Inferior parietal cortex (tissue), 1 donor: ENCODE results near the gene ODF2L.
"Not testable (repeated sequence)": the region's sequence is repeated elsewhere in the genome, so short reads cannot be mapped to it uniquely, and the experiment has no call there.

Experiments used
- DNase-seq: peaks from one replicate; pipeline ENCODE4 v3.0.0-alpha.2; 2016; ENCODE audit errors: extremely low spot score

ODF2L gene

GRCh38 chr1:86387916-86388627 lies 8.1 kb downstream of the ODF2L start:
- DNase-seq: no peak

GRCh38 chr1:86382878-86383277 lies 13.2 kb downstream of the ODF2L start:
- DNase-seq: no peak

DNA sequence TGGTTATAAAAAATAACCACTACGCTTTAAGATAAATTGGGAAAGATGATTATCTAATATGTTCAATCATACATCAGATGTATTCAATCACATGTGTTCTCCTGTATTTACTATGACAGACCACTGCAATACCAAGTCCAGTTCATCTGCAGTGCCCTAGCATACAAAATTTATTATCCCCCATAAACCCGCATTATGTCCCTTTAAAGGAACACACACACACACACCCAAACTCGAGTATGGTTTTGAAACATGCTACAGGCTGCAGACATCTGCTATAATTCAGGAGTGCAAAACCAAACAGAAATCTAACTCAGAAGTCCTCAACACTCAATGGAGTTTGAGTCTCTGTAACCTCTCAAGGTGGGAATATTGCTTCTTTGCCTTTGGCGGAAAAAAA lies 14.9 kb downstream of the ODF2L start:
- no peak for DNase-seq

DNA sequence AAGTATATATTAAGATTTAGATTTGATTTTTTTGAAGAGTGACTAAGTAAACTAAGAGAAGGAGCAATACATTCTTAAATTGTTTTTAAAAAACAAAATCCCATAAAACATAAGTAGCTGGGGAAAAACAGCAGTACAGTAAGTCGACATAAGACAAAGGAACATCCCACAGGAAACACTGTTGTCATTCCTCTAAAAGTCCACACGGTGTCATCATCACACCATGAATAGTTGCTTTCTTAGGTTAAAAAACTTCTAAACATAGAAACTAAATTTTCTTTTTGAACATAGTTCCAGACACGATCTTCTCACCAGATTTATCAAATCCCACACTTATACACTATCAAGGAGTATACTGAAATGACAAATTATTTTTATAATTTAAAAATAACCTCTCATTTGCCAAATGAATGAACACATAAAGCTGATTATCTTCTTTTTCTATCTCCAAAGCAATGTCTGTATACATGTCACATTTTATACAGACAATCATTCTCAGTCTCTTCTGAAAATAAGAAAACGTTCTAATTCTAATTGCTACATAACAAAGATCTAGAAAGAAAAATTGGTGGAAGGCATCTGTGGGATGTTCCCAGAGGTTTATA lies 15.8 kb downstream of the ODF2L start:
- peak; percentile 81 for DNase-seq

DNA sequence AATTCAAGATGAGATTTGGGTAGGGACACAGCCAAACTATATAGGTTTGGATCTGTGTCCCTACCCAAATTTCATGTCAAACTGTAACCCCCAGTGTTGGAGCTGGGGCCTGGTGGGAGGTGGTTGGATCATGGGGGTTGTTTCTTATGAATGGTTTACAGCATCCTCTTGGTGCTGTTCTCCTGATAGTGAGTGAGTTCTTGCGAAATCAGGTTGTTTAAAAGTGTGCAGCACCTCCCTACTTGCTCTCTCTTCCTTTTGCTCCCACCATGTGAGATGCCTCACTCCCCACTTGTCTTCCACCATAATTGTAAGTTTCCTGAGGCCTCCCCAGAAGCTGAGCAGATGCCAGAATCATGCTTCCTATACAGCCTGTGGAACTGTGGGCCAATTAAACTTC lies 17.3 kb downstream of the ODF2L start:
- DNase-seq: no peak

DNA sequence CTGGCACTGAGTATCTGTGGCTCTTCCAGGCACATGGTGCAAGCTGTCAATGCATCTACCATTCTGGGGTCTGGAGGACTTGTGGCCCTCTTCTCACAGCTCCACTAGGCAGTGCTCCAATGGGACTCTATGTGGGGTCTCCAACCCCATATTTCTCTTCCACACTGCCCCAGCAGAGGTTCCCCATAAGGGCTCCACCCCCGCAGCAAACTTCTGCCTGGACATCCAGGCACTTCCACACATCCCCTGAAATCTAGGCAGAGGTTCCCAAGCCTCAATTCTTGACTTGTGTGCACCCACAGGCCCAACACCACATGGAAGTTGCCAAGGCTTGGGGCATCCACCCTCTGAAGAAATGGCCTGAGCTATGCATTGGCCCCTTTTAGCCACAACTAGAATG lies 18.8 kb downstream of the ODF2L start:
- no peak for DNase-seq

- DNase-seq: no peak
These were observed 20.4 kb downstream of the ODF2L start for GRCh38 chr1:86375688-86376087.

DNA sequence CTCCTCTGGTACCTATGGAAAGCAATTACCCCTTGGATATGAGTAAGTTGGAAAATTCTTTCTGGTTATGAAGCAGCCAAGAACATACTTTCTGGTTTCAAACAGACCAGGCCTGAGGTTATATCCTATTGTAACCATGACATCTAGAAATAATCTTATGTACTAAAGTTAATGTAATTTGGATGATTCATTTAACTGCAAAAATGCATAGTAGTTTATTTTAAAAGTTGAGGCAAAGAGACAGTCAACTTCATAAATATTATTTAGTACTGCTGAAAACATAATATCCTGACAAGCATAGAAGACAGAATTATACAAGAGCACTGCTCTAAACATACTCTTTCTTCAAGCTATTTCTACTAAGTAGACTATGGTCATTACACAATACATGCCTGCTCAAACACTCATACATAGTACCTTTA lies 25.5 kb downstream of the ODF2L start:
- no peak for DNase-seq

DNA sequence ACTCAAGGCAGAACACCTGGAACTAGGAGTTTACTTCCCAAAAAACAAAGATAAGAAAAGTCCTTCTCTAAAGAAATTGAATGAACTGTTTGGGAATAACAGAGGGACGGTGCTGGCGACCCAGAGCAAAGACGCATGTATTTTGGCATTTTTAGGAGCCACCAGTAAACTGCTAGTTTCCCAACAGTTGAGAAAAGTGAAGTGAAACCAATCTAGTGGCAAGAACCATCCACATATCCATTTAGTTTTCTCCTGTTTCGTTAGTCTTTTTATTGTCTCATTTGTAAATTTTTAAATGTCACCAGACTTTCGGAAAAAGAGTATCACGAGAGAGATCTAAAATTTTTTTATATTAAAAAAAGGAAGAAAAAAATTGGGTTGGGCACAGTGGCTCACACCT lies 30.2 kb downstream of the ODF2L start:
- DNase-seq: no peak

- DNase-seq: no peak
These were observed 33.3 kb downstream of the ODF2L start for GRCh38 chr1:86362807-86363206.

- no peak for DNase-seq
These were observed 38.3 kb downstream of the ODF2L start for GRCh38 chr1:86357796-86358195.

GRCh38 chr1:86356247-86356646 lies 39.9 kb downstream of the ODF2L start:
- DNase-seq: no peak

DNA sequence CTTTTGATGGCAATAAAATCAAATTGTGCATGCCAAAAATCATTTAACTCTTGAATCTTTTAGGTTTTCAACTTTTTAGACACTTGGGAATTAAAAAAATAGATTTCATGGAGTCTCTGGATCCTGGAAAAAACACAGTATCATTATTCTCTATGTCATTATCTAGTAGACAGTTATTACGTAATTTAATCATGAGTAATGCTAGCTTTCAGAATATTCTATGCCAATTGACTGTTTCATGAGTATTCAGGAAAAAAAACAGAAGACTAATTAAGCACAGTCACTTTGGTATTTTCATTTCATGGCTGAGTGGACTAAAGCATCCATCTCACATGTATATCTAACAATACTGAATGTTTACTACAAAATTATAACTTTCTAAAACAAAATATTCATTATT lies 44.0 kb downstream of the ODF2L start:
- no peak for DNase-seq

DNA sequence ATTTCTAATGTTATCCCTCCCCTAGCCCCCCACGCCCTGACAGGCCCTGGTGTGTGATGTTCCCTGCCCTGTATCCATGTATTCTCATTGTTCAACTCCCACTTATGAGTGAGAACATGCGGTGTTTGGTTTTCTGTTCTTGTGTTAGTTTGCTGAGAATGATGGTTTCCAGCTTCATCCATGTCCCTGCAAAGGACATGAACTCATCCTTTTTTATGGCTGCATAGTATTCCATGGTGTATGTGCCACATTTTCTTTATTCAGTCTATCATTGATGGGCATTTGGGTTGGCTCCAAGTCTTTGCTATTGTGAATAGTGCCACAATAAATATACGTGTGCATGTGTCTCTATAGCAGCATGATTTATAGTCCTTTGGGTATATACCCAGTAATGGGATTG lies 45.9 kb downstream of the ODF2L start:
- not testable (repeated sequence) for DNase-seq

GRCh38 chr1:86346388-86346787 lies 49.7 kb downstream of the ODF2L start:
- no peak for DNase-seq

DNA sequence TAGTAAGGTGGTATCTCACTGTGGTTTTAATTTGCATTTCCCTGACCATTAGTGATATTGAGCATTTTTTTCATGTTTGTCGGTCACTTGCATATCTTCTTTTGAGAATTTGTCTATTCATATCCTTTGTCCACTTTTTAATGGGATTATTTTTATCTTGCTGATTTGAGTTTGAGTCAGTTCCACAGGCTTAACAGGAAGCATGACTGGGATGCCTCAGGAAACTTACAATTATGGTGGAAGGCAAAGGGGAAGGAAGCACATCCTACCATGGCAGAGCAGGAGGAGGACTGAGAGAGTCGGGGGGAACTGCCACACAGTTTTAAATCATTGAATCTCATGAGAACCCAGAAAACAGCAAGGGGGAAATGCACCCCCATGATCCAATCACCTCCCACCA lies 51.1 kb downstream of the ODF2L start:
- no peak for DNase-seq

- DNase-seq: no peak
These were observed 56.2 kb downstream of the ODF2L start for GRCh38 chr1:86339906-86340305.

DNA sequence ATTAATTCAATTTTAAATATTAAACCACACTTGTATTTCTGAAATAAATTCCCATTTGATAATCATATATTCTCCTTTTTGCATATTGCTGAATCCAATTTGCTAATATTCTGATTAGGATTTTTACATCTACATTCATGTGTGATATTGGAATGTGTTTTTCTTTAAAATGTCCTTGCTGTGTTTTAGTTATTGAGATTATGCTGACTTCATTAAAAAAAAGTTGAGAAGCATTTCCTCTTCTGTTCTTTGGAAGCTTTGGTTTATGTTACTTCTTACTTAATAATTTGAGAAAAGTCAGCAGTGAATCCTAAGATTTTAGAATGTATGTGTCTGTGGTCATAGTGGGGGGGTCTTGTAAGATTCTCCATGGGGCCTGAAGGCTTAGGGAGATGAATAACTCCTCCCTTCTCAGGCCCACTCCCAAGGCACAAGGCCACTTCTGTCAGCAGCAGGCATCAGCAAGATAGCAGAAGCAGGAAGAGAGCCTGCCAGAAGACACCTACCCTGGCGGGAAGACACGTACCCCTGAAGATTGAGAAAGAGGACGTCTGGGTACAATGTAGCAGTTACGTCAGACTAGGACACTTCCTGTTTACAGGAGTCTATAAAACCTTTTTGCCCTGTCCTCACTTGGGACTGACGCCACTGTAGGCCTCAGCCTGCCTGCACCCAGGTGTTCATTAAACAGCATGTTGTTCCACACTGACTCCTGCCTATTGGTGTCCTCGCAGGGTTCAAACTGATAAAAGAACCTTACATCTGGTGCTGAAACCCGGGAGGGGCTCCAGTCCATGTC lies 56.9 kb downstream of the ODF2L start:
- no peak for DNase-seq

- no peak for DNase-seq
These were observed 60.2 kb downstream of the ODF2L start for GRCh38 chr1:86335916-86336315.

DNA sequence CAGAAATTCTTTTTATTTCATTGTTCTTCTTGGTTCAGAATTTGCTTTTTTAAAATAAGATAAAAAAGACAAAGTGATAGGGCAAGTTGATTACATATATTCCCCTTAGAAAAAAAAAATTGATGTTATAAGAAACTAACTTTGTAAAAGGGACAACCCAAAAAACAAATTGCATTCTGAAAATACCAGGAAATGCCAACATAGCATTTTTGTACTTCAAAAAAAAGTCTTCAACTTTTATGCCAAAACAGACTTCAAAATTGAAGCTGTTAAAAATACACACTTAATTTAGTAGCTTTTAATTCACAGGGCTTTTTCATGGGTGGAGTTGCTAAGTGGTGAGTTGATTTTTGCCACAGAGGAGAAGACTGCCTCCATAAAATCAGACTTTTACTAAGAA lies 70.9 kb downstream of the ODF2L start:
- no peak for DNase-seq

DNA sequence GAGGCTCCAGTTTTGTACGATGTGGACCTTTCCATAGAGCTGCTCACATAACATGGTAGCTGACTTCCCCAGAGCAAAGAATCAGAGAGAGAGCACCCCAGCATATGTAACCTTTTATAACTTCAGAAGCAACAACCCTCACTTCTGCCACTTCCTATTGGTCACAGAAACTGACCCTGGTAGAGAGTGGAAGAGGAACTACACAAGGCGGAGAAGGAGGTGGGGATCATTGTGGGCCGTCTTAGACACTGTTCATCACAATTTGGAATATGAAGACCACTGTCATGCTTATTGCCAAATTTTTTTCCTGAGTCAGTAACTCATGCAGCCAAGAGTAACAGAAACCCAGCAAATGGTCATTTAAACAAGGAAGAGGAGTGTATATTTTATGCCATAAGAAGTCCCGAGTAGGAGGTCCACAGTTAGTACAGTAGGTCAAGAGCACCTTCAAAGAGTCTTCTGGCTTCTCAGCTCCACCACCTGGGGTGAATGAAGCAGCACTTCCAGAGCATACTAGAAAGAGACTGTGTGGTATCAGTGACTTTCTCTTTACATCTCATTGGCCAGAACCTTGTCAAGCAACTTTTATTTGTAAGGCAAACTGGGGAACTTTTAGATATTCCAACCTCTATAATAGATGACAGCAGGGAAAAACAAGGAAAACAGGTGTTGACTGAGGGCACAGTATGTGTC lies 71.8 kb downstream of the ODF2L start:
- DNase-seq: no peak

DNA sequence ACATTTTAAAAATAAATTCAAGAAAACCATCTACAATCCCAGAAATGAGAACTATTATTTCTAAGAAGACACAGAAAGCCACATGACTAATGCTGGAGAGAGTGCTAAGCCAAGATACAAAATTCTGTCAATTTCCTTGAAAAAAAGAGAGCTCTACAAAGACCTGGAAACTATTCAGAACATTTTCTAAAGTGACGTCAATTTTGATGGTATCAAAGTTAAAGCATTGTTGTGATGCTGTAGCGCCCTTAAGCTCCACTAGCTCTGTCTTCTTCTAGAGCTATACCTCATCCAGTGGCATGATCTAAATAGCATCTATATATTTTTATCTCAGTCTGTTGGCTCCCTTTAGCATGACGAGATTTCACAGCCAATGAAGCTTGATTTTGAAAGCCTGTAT lies 73.9 kb downstream of the ODF2L start:
- no peak for DNase-seq
